ENCODE data around the gene ABHD17B. TPM values are rescaled to one million over a fixed set of nuclear protein-coding genes. Genes with fewer than 3 reads are reported as not detected.

The ABHD17B gene
- total and polyA plus RNA-seq, 4 donors = 5.2 to 17.7 (median 10.1) TPM

DNA sequence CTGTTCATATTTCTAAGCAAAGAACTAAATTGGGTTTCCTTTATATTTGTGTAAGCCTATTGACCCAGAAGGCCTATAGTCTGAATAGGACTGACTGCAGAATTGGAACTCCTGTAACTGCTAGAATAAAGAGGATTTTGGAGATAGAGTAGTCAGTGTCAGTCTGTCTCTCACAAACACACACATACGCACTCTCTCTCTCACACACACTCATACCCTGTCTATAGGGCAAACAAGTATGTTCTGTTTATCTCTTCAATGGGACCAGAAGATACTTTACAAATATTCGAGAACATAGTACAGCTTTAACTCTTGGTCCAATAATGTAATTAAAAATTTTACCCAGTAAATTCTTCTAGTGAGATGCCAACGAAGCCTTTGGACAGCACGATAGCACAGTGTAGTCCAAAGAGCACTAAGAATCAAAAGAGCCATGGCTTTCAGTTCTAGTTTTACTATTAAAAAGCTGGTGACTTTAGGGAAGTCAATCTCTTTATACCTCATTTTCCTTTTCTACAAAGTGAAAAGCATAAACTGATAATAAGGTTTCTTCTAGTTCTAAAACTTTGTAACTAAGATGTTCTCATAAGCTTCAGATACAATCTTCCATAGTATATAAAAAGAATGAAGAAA, 19.3 kb downstream of the ABHD17B start:
- 53% methylated on average over 4 of the region's 4 CpGs for WGBS
- Histone ChIP-seq H3K4me1 (ENCODE audit: control insufficient read depth in 4 of 4, insufficient read depth in 4 of 4, low read length in 3 of 4) (peaks cover 0 to 15% (median 11%) of the 10 kb centered on the region in 4 donors), H3K27me3 (ENCODE audit: control insufficient read depth in 4 of 4, insufficient read depth in 4 of 4, low read length in 3 of 4) (no peaks in the 10 kb centered on the region), H3K9ac (ENCODE audit: low read depth in 1 of 2, low read length in 2 of 2) (no peak overlapping the region), H3K9me3 (ENCODE audit: control insufficient read depth in 4 of 4, low read length in 3 of 4) (no peaks in the 10 kb centered on the region), H3K4me3 (ENCODE audit: low read depth in 1 of 3, low read length in 3 of 3) (no peak overlapping the region), H3K36me3 (ENCODE audit: control insufficient read depth in 4 of 4, insufficient read depth in 3 of 4, low read depth in 1 of 4, low read length in 3 of 4) (no peaks in the 10 kb centered on the region), H3K27ac (ENCODE audit: low read depth in 1 of 2, low read length in 2 of 2) (no peak overlapping the region)
- no peak for DNase-seq (ENCODE audit: low spot score)
- TF ChIP-seq, protein P1, sequence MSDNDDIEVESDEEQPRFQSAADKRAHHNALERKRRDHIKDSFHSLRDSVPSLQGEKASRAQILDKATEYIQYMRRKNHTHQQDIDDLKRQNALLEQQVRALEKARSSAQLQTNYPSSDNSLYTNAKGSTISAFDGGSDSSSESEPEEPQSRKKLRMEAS (IDR thresholded peaks at IDR 0.05) = no peak
- TF ChIP-seq TAF1 (conservative IDR thresholded peaks at IDR 0.05) = no peak
- no peak for TF ChIP-seq HNF4G (IDR thresholded peaks at IDR 0.05)
- no peak for TF ChIP-seq FOXA1 (IDR thresholded peaks at IDR 0.05)
- no peak for TF ChIP-seq SP1 (IDR thresholded peaks at IDR 0.05)
- no peak for TF ChIP-seq NR2F2 (IDR thresholded peaks at IDR 0.05)
- TF ChIP-seq EGR1 (IDR thresholded peaks at IDR 0.05; ENCODE audit: low read depth in 2 of 2) = no peak
- TF ChIP-seq FOXA2 (IDR thresholded peaks at IDR 0.05) = no peak
- TF ChIP-seq, protein P2, sequence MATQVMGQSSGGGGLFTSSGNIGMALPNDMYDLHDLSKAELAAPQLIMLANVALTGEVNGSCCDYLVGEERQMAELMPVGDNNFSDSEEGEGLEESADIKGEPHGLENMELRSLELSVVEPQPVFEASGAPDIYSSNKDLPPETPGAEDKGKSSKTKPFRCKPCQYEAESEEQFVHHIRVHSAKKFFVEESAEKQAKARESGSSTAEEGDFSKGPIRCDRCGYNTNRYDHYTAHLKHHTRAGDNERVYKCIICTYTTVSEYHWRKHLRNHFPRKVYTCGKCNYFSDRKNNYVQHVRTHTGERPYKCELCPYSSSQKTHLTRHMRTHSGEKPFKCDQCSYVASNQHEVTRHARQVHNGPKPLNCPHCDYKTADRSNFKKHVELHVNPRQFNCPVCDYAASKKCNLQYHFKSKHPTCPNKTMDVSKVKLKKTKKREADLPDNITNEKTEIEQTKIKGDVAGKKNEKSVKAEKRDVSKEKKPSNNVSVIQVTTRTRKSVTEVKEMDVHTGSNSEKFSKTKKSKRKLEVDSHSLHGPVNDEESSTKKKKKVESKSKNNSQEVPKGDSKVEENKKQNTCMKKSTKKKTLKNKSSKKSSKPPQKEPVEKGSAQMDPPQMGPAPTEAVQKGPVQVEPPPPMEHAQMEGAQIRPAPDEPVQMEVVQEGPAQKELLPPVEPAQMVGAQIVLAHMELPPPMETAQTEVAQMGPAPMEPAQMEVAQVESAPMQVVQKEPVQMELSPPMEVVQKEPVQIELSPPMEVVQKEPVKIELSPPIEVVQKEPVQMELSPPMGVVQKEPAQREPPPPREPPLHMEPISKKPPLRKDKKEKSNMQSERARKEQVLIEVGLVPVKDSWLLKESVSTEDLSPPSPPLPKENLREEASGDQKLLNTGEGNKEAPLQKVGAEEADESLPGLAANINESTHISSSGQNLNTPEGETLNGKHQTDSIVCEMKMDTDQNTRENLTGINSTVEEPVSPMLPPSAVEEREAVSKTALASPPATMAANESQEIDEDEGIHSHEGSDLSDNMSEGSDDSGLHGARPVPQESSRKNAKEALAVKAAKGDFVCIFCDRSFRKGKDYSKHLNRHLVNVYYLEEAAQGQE (IDR thresholded peaks at IDR 0.05) = no peak
- no peak for TF ChIP-seq RAD21 (IDR thresholded peaks at IDR 0.05)
- TF ChIP-seq, protein P3, sequence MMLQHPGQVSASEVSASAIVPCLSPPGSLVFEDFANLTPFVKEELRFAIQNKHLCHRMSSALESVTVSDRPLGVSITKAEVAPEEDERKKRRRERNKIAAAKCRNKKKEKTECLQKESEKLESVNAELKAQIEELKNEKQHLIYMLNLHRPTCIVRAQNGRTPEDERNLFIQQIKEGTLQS (IDR thresholded peaks at IDR 0.05) = no peak
- TF ChIP-seq, protein P4, sequence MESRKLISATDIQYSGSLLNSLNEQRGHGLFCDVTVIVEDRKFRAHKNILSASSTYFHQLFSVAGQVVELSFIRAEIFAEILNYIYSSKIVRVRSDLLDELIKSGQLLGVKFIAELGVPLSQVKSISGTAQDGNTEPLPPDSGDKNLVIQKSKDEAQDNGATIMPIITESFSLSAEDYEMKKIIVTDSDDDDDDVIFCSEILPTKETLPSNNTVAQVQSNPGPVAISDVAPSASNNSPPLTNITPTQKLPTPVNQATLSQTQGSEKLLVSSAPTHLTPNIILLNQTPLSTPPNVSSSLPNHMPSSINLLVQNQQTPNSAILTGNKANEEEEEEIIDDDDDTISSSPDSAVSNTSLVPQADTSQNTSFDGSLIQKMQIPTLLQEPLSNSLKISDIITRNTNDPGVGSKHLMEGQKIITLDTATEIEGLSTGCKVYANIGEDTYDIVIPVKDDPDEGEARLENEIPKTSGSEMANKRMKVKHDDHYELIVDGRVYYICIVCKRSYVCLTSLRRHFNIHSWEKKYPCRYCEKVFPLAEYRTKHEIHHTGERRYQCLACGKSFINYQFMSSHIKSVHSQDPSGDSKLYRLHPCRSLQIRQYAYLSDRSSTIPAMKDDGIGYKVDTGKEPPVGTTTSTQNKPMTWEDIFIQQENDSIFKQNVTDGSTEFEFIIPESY (IDR thresholded peaks at IDR 0.05) = no peak
- no peak for TF ChIP-seq RXRA (IDR thresholded peaks at IDR 0.05)
- no peak for TF ChIP-seq HNF4A (conservative IDR thresholded peaks at IDR 0.05)
- no peak for TF ChIP-seq JUND (IDR thresholded peaks at IDR 0.05)
- TF ChIP-seq GABPA (IDR thresholded peaks at IDR 0.05 in 1 of 2, conservative IDR thresholded peaks at IDR 0.05 in 1 of 2) = no peak
- TF ChIP-seq YY1 (IDR thresholded peaks at IDR 0.05) = no peak
- TF ChIP-seq, protein P5, sequence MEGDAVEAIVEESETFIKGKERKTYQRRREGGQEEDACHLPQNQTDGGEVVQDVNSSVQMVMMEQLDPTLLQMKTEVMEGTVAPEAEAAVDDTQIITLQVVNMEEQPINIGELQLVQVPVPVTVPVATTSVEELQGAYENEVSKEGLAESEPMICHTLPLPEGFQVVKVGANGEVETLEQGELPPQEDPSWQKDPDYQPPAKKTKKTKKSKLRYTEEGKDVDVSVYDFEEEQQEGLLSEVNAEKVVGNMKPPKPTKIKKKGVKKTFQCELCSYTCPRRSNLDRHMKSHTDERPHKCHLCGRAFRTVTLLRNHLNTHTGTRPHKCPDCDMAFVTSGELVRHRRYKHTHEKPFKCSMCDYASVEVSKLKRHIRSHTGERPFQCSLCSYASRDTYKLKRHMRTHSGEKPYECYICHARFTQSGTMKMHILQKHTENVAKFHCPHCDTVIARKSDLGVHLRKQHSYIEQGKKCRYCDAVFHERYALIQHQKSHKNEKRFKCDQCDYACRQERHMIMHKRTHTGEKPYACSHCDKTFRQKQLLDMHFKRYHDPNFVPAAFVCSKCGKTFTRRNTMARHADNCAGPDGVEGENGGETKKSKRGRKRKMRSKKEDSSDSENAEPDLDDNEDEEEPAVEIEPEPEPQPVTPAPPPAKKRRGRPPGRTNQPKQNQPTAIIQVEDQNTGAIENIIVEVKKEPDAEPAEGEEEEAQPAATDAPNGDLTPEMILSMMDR (IDR thresholded peaks at IDR 0.05; ENCODE audit: low read depth, low read length, missing input control) = no peak
